ENCODE data around the gene PLEKHG3.

DNA sequence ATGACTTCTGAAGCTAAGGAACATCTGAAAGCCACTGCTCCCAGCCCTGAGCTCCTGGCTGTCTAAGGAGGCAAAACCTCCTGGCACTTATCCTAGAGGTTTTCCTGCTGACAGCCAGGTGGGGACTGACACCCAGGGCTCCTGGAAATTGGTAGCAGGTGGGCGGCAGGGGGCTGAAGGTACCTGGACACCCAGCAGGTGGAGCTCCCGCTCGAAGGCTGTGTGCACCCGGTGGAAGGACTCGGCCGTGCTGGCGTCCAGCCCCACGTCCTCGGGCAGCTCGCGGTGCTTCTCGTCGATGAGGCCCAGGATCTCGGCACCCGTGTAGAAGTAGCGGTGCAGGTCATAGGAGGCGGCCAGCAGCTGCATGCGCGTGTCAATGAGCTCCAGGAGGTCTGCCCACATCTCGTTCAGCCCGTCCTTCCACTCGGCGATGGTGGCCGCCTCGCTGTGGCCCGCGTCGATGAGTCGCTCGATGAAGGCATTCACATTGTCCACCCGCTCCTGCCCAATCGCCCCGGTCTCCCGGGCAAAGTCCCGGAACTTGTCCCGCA is 68.2 kb downstream of the PLEKHG3 start:
- TF ChIP-seq CTCF (IDR thresholded peaks at IDR 0.05) (no peak), POLR2A (IDR thresholded peaks at IDR 0.05) (no peak)
